Skin of body (tissue), 2 donors: ENCODE measurements around the gene SCNN1B. TPM values are rescaled to one million over a fixed set of nuclear protein-coding genes. Genes with fewer than 3 reads are reported as not detected.
"Not testable (repeated sequence)": the region's sequence is repeated elsewhere in the genome, so short reads cannot be mapped to it uniquely, and the experiment has no call there.

Experiments
- DNase-seq: peaks from one replicate; lab custom pipeline; 2025; lab: John Stamatoyannopoulos, UW
- total RNA-seq: library from RNA; depleted of rRNA; stranded (reverse); fragments of >200 nt; gene quantifications from one replicate; pipeline ENCODE4 v1.2.3, GENCODE V29; 2014

The SCNN1B gene
- total RNA-seq, 1 donor from 2014 or later, result 3.7 TPM

DNA sequence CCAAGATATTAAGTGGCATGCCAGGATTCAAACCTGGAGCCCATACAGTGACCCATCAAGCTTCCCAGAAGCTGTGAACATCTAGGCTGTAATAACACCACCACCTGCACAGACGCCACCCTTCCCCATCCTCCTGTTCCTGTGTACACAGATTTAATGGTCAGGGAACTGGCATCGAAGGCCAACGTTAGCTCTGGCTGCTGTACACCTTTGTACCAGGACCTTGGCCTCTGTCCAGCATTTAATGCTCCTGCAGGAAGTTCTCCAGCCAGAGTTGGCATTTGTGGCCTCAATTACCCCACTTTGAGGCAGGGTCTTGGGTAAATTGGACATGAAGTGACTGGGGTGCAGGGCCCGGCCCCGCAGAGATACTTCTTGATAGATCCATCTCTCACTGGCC is 49.3 kb downstream of the SCNN1B start:
- no peak for DNase-seq

- DNase-seq, result no peak
These were observed 51.3 kb downstream of the SCNN1B start for GRCh38 chr16:23353440-23353839.

GRCh38 chr16:23354246-23354645 is 52.1 kb downstream of the SCNN1B start:
- DNase-seq, result no peak

DNA sequence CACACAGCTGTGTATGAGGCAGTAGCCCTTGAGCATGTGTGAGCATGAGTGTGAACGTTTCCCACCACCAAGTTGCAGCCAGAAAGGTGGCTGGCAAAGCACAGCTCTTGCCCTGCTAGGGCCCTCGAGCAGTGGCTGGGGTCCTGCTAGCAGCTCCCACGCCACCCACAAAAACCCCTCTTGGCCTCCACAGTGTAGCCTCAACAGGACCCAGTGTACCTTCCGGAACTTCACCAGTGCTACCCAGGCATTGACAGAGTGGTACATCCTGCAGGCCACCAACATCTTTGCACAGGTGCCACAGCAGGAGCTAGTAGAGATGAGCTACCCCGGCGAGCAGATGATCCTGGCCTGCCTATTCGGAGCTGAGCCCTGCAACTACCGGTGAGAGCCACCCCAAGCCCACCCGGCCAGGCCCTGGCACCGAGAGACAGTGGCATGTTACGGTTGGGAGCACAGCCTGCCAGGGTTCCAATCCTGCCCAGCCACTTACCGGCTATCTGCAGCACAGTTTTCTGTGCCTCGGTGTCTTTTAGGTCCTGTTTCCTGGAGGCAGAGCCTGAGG is 53.1 kb downstream of the SCNN1B start:
- DNase-seq, result no peak

DNA sequence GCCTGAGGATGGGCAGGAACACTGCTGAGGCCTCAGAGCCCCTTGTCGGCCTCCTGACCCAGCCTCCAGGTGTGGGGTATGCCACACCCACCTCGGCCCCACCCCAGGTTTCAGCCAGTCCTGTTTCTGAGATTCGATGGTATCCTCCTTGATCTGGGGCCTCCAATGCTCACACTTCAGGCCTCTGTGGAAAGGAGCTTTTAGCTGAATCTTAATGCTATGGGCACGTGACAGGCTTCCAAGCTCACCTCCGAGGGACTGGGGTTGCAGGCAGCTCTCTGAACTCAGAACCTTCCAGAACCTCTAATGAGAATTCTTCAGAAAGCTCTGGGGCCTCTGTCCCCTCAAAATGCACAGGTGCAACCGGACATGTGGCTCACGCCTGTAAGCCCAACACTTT is 54.8 kb downstream of the SCNN1B start:
- DNase-seq, result no peak

DNA sequence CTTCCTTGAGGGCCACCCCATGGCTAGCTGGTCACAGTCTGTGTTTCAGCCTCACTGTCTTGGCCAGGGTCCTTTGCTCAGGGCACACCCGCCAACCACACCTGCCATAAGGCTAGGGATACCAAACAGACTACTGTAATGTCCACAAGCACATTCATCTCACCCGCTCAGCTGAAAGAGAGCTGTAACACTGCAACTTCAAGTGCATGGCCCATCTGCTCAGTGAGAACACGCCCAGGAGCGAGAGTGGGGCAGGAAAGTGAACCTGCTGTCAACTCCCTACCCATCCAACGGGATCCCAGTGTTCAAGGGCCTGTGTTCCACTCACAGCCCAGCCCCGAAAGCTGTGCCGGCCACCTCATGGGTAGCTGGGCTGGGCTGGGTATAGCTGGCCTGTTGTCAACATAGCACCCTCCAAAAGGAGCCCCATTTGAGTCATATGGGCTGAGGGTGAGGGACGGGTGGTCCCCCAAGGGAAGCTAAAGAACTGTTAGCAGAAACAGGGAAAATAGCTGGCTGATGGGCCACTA is 55.7 kb downstream of the SCNN1B start:
- no peak for DNase-seq

- DNase-seq, result no peak
These were observed 57.1 kb downstream of the SCNN1B start for GRCh38 chr16:23359092-23359760.

- DNase-seq, result no peak
These were observed 60.6 kb downstream of the SCNN1B start for GRCh38 chr16:23362460-23363317.

DNA sequence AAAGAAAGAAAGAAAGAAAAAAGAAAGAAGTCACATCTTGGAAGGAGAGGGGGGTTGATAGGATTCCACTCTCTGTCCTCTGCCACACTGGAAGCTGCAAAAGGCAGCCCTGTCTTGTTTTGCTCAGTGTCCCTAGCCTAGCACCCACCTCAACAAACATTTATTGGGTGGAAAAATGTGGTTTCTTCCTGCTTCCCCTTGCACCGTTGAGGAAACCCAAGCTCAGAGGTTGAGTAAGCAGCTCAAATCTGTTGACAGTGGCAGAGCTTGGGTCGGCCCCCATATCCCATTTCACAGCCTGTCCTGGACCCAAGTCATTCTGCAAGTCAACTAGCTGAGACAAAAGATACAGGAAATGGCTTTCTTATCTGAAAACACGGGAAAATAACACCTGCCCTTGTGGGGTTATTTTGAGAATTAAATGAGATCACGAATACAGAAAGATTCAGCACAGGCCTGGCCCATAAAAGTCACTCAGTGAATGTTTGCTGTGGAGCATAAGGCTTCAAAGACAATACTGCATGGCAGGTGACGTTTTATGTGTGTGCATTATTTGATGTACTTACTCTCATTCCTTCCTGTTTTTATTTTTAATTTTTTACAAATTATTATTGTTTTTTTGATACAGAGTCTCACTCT is 63.6 kb downstream of the SCNN1B start:
- no peak for DNase-seq

- not testable (repeated sequence) for DNase-seq
These were observed 64.2 kb downstream of the SCNN1B start for GRCh38 chr16:23366341-23366740.

- no peak for DNase-seq
These were observed 65.5 kb downstream of the SCNN1B start for GRCh38 chr16:23367564-23367963.

- no peak for DNase-seq
These were observed 65.9 kb downstream of the SCNN1B start for GRCh38 chr16:23367988-23368387.

GRCh38 chr16:23368469-23368868 is 66.4 kb downstream of the SCNN1B start:
- DNase-seq, result no peak

DNA sequence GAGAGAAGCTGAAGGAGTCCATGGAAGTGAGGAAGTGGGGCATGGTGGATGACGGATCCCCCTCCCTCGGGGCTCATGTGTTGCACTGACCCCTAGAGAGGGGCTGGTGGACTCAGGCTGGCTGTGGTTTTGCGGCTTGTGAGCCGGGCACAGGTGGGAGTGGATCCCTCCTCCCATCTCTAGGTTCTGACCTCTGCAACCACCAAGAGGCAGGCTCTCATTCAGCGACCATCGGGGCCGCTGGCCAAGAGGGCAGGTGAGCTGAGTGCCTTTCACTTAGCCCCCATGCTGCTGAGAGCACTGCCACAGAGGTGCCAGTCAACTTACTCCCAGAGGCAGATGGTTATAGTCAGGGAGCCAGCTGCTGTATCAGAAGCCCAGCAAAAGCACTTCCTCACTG is 67.3 kb downstream of the SCNN1B start:
- no peak for DNase-seq

DNA sequence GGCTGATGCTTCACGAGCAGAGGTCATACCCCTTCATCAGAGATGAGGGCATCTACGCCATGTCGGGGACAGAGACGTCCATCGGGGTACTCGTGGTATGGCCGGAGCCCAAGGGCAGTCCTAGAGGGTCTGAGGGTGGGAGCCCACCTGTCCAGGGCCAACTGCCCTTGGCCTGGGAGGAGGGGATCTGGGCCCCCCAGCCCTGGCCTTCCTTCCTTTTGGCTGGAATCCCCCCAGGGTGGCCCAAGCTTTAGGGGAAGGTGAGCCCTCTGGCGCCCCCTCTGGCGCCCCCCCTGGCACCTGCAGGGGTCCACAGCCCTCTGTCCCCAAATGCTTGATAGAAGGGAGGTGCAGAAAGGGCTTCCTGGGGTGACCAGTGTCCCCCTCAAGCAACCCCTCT is 69.3 kb downstream of the SCNN1B start:
- no peak for DNase-seq

GRCh38 chr16:23373436-23374219 is 71.5 kb downstream of the SCNN1B start:
- no peak for DNase-seq

GRCh38 chr16:23374721-23375510 is 72.8 kb downstream of the SCNN1B start:
- DNase-seq, result no peak

DNA sequence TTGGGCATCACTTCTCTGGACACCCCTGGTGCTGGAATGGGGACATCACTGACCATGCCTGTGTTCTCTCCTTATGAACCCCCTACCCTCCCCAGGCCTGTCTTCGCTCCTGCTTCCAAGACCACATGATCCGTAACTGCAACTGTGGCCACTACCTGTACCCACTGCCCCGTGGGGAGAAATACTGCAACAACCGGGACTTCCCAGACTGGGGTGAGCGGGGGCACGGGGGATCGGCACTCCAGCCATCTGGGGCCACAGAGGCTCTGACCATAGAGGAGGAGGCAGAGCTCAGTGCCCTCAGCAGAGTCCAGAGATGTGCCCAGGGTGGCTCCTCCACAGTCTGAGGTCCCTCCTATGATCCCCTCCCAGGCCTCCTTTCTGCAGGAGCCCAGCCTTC is 73.5 kb downstream of the SCNN1B start:
- no peak for DNase-seq

DNA sequence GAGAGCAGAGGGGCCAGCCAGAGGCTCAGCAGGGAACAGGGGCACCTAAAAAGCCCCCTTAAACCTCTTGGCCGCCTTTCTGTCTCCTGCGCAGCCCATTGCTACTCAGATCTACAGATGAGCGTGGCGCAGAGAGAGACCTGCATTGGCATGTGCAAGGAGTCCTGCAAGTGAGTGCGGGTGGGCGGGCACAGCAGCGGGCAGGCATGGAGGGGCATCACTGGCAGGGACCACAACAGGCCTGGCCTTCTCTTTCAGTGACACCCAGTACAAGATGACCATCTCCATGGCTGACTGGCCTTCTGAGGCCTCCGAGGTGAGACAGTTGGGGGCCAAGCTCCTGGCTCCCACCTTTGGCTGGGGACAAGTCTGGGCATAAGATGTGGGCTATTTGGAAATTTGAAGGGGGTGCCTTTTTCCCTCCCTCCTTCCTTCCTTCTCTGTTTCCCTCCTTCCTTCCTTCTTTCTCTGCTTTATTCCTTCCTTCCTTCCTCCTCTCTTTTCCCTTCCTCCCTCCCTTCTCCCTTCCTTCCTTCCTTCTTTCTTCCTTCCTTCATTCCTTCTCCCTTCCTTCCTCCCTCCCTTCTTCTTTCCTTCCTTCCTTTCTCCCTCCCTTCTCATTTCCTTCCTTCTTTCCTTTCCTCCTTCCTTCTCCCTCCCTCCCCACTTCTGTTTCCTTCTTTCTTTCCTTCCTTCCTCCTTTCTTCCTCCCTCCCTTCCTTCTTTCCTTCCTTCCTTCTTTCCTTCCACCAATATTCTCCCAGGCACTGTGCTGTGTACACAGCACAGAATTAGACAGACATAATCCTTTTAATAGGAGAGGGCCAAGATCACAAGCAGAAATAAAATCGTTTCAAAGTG is 75.2 kb downstream of the SCNN1B start:
- no peak for DNase-seq
